DOHH2 (cell line): ENCODE data around the gene DOCK9.

ENCODE experiments used
- H3F3A ChIP-seq: fragments of 200-600 bp; sonication (generic), shearing (Covaris generic); 2 replicates; pipeline ENCODE4 v1.6.0; 2016; ENCODE audit warnings: antibody characterized with exemption, mild to moderate bottlenecking; ENCODE audit not compliant: control insufficient read depth, insufficient read depth
- H3K27ac ChIP-seq: fragments of 200-600 bp; sonication (generic); 2 replicates; pipeline ENCODE4 v1.5.1; 2014; ENCODE audit warnings: low read depth, mild to moderate bottlenecking, low read length, moderate library complexity
- H3K27me3 ChIP-seq: fragments of 200-600 bp; sonication (generic); 2 replicates; pipeline ENCODE4 v1.6.1; 2014; ENCODE audit warnings: mild to moderate bottlenecking, low read length, mixed read lengths; ENCODE audit not compliant: control insufficient read depth
- H3K36me3 ChIP-seq: fragments of 200-600 bp; sonication (generic); 2 replicates; pipeline ENCODE4 v1.6.1; 2014; ENCODE audit warnings: mild to moderate bottlenecking, low read length, moderate library complexity, mixed read lengths; ENCODE audit not compliant: control insufficient read depth
- H3K4me1 ChIP-seq: fragments of 200-600 bp; sonication (generic); 2 replicates; pipeline ENCODE4 v1.6.1; 2014; ENCODE audit warnings: mild to moderate bottlenecking, low read length, mixed read lengths; ENCODE audit not compliant: control insufficient read depth
- H3K4me2 ChIP-seq: fragments of 200-600 bp; sonication (generic); 2 replicates; pipeline ENCODE4 v1.6.0; 2014; ENCODE audit warnings: mild to moderate bottlenecking, low read length, moderate library complexity
- H3K4me3 ChIP-seq: fragments of 200-600 bp; sonication (generic); 2 replicates; pipeline ENCODE4 v1.5.1; 2014; ENCODE audit warnings: mild to moderate bottlenecking, low read length, mixed read lengths
- H3K79me2 ChIP-seq: fragments of 200-600 bp; sonication (generic); 2 replicates; pipeline ENCODE4 v1.6.1; 2014; ENCODE audit warnings: mild to moderate bottlenecking, low read length, mixed read lengths; ENCODE audit not compliant: control insufficient read depth
- H3K9me2 ChIP-seq: fragments of 200-600 bp; sonication (generic); replicated peaks from 2 replicates; pipeline ENCODE4 v1.6.1; 2014; ENCODE audit warnings: mild to moderate bottlenecking, low read length, mixed read lengths; ENCODE audit not compliant: control insufficient read depth
- H3K9me3 ChIP-seq: fragments of 200-600 bp; sonication (generic); 2 replicates; pipeline ENCODE4 v1.6.1; 2014; ENCODE audit warnings: antibody characterized with exemption, low read length, mixed read lengths; ENCODE audit not compliant: control insufficient read depth, insufficient read depth
- H4K20me1 ChIP-seq: fragments of 200-600 bp; sonication (generic); 2 replicates; pipeline ENCODE4 v1.6.0; 2014; ENCODE audit warnings: low read depth, mild to moderate bottlenecking, antibody characterized with exemption, low read length, moderate library complexity; ENCODE audit not compliant: control insufficient read depth, insufficient read depth
- CTCF ChIP-seq: fragments of 200-600 bp; sonication (generic); IDR thresholded peaks from one replicate; pipeline ENCODE4 v1.5.1; 2014; ENCODE audit warnings: antibody characterized with exemption, mild to moderate bottlenecking, low read depth, low read length; ENCODE audit not compliant: poor library complexity, severe bottlenecking
- EZH2phosphoT487 ChIP-seq: fragments of 200-600 bp; sonication (generic); IDR thresholded peaks from 2 replicates; pipeline ENCODE4 v1.6.1; 2017; ENCODE audit warnings: borderline replicate concordance, mild to moderate bottlenecking, antibody characterized with exemption, low read length, moderate library complexity, mixed read lengths

Gene DOCK9

GRCh38 chr13:98942485-98942884 lies 35.4 kb downstream of the DOCK9 start:
- H3K79me2 ChIP-seq: no peaks in the 10 kb centered on the region
- no peaks in the 10 kb centered on the region for H3K9me3 ChIP-seq
- H3K9me2 ChIP-seq: no peaks in the 10 kb centered on the region
- no peak overlapping the region for H3K4me3 ChIP-seq
- H3K36me3 ChIP-seq: no peaks in the 10 kb centered on the region
- no peak for TF ChIP-seq EZH2phosphoT487
- TF ChIP-seq CTCF: no peak
- no peaks in the 10 kb centered on the region for H3K27me3 ChIP-seq
- no peak overlapping the region for H3K4me2 ChIP-seq
- H3K4me1 ChIP-seq: no peaks in the 10 kb centered on the region
- no peak overlapping the region for H3K27ac ChIP-seq
- H4K20me1 ChIP-seq: no peaks in the 10 kb centered on the region
- no peaks in the 10 kb centered on the region for H3F3A ChIP-seq

- Histone ChIP-seq H3K27me3 (no peaks in the 10 kb centered on the region), H3K79me2 (no peaks in the 10 kb centered on the region), H3K36me3 (no peaks in the 10 kb centered on the region), H3K9me2 (no peaks in the 10 kb centered on the region), H3K4me1 (no peaks in the 10 kb centered on the region), H4K20me1 (no peaks in the 10 kb centered on the region), H3K27ac (no peak overlapping the region), H3K9me3 (no peaks in the 10 kb centered on the region), H3K4me3 (no peak overlapping the region), H3F3A (no peaks in the 10 kb centered on the region), H3K4me2 (no peak overlapping the region)
- no peak for TF ChIP-seq CTCF
- no peak for TF ChIP-seq EZH2phosphoT487
These were observed 36.3 kb downstream of the DOCK9 start for GRCh38 chr13:98941536-98941935.

- Histone ChIP-seq H3K27ac (no peak overlapping the region), H4K20me1 (no peaks in the 10 kb centered on the region), H3K36me3 (no peaks in the 10 kb centered on the region), H3F3A (no peaks in the 10 kb centered on the region), H3K4me1 (no peaks in the 10 kb centered on the region), H3K4me2 (no peak overlapping the region), H3K9me2 (no peaks in the 10 kb centered on the region), H3K27me3 (no peaks in the 10 kb centered on the region), H3K9me3 (no peaks in the 10 kb centered on the region), H3K79me2 (no peaks in the 10 kb centered on the region), H3K4me3 (no peak overlapping the region)
- TF ChIP-seq CTCF (no peak), EZH2phosphoT487 (no peak)
These were observed 36.7 kb downstream of the DOCK9 start for GRCh38 chr13:98941126-98941525.
